ENCODE data around the gene TBCA. TPM values are rescaled to one million over a fixed set of nuclear protein-coding genes. Genes with fewer than 3 reads are reported as not detected.

TBCA gene
- total RNA-seq, 2 experiments from 2014 or later: 156 to 166 TPM

GRCh38 chr5:77778881-77779438 is 2.8 kb upstream of the TBCA start:
- DNase-seq: no peak
- peaks cover 18% of the 10 kb centered on the region for H3K4me1 Mint-ChIP-seq
- ATAC-seq (ENCODE audit: low read depth): no peak
- H3K36me3 Mint-ChIP-seq: peaks cover 8% of the 10 kb centered on the region
- no peaks in the 10 kb centered on the region for H3K27me3 Mint-ChIP-seq
- H3K27ac Mint-ChIP-seq: no peak overlapping the region
- H3K9me3 Mint-ChIP-seq: no peaks in the 10 kb centered on the region
- no peak overlapping the region for H3K4me3 Mint-ChIP-seq
- POLR2A ChIA-PET: no interaction called here

- no peak overlapping the region for H3K27ac Mint-ChIP-seq
Measured at GRCh38 chr5:77778398-77778797, 2.3 kb upstream of the TBCA start.

DNA sequence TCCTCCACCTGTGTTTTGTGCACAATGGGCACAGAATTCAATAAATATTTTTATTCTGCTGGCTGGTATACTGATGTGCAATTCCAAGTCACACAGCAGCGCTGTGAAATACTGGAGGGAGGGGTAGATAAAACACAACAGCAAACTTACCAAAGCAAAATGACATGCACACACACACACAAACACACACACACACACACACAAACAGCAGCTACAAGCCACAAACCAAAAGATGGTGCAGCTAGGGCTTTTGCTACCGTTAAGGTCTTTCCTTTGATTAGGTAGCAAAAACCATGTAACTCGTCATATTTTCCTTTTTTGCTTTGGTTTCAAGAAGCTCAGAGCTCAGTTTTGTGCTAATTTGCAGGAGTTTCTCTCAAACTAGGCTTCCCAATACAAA is 1.8 kb upstream of the TBCA start:
- ATAC-seq (ENCODE audit: low read depth): no peak
- Mint-ChIP-seq H3K4me1 (peaks cover 24% of the 10 kb centered on the region), H3K27ac (no peak overlapping the region), H3K36me3 (peaks cover 8% of the 10 kb centered on the region), H3K27me3 (no peaks in the 10 kb centered on the region), H3K9me3 (no peaks in the 10 kb centered on the region), H3K4me3 (no peak overlapping the region)
- no peak for DNase-seq
- POLR2A ChIA-PET: no interaction called here

More at GRCh38 chr5:77778398-77778797, 2.3 kb upstream of the TBCA start:
- Mint-ChIP-seq H3K36me3 (peaks cover 8% of the 10 kb centered on the region), H3K9me3 (no peaks in the 10 kb centered on the region), H3K4me3 (no peak overlapping the region), H3K4me1 (peaks cover 24% of the 10 kb centered on the region), H3K27me3 (no peaks in the 10 kb centered on the region)
- POLR2A ChIA-PET: no interaction called here
- no peak for ATAC-seq (ENCODE audit: low read depth)
- DNase-seq: no peak

DNA sequence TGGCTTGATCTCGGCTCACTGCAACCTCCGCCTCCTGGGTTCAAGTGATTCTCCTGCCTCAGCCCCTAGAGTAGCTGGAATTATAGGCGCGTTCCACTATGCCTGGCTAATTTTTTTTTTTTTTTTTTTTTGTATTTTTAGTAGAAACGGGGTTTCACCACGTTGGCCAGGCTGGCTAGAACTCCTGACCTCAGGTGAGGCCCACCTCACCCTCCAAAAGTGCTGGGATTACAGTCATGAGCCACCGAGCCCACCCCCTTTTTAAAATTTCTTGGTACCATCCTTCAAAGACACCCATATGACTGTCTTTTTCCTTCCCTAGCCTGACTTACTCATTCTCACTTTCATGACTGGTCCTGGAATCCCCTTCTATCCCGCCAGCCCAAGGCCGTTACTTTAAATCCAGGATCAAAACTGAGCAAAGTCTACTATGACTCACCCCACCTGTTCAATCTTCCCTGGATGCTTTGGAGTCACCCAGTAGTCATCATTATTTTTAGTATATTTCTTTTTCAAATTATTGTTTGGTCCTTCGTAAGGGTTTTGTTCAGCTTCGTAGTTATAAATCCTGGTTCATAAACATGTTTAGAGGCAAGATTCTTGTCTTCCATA is 1.2 kb upstream of the TBCA start:
- no peaks in the 10 kb centered on the region for H3K27me3 Mint-ChIP-seq
- peaks cover 25% of the 10 kb centered on the region for H3K4me1 Mint-ChIP-seq
- peaks cover 9% of the 10 kb centered on the region for H3K36me3 Mint-ChIP-seq
- no peak for DNase-seq
- no peak overlapping the region for H3K4me3 Mint-ChIP-seq
- no peak overlapping the region for H3K27ac Mint-ChIP-seq
- no peak for ATAC-seq (ENCODE audit: low read depth)
- POLR2A ChIA-PET: no interaction called here
- no peaks in the 10 kb centered on the region for H3K9me3 Mint-ChIP-seq

DNA sequence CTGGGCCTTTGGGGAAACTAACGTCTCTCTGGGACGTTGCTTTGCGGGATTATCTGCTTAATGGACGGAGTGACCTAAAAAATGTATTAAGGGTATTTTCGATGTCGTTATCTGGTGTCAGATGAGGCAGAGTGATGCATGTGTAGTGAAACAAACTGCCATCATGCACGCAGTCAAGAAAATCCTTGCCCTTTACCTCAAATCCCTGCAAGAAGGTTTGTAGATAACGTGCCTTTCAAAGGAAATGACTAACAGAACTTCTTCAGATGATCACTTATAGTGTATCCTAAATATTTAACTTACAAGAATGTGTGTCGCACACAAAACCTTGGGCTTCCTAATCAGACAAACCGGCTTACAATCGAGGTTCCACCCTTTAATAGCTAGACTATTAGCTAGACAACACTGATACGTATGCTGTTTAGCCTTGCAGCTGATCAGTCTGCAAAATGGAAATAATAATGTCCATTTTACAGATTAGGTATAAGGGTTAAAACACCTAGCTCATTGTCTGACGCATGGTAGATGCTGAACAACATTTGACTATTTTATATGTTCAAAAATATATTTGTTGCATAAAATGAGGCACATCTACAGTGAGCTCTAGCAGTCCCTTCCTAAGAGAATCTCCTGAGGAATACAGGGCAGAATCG is 541 bp upstream of the TBCA start:
- POLR2A ChIA-PET: interaction anchor here (1.1 kb wide), 1 partner anchor 285 kb away, joined by 3 read pairs; the partner anchor contains the start of gene WDR41
- peaks cover 13% of the 10 kb centered on the region for H3K36me3 Mint-ChIP-seq
- no peaks in the 10 kb centered on the region for H3K9me3 Mint-ChIP-seq
- DNase-seq: no peak
- peak overlapping the region; percentile 97 for H3K4me3 Mint-ChIP-seq
- peaks cover 28% of the 10 kb centered on the region for H3K4me1 Mint-ChIP-seq
- no peak for ATAC-seq (ENCODE audit: low read depth)
- H3K27me3 Mint-ChIP-seq: no peaks in the 10 kb centered on the region
- H3K27ac Mint-ChIP-seq: peak overlapping the region; percentile 93

GRCh38 chr5:77774981-77775789 is 954 bp downstream of the TBCA start:
- H3K4me1 Mint-ChIP-seq: peaks cover 36% of the 10 kb centered on the region
- H3K27ac Mint-ChIP-seq: peak overlapping the region; percentile 93
- no peaks in the 10 kb centered on the region for H3K9me3 Mint-ChIP-seq
- H3K4me3 Mint-ChIP-seq: peak overlapping the region; percentile 97
- POLR2A ChIA-PET: interaction anchor here (0.6 to 1.1 kb wide), 7 partner anchors 13 to 745 kb away, joined by 3 to 6 read pairs (median 3); partner anchors contain the start of genes AGGF1 and WDR41
- peak; percentile 16 for ATAC-seq (ENCODE audit: low read depth)
- H3K36me3 Mint-ChIP-seq: peaks cover 20% of the 10 kb centered on the region
- no peak for DNase-seq
- H3K27me3 Mint-ChIP-seq: no peaks in the 10 kb centered on the region

- H3K4me1 Mint-ChIP-seq: peaks cover 36% of the 10 kb centered on the region
- no peak for DNase-seq
- POLR2A ChIA-PET: no interaction called here
- H3K27ac Mint-ChIP-seq: no peak overlapping the region
- H3K9me3 Mint-ChIP-seq: no peaks in the 10 kb centered on the region
- peaks cover 24% of the 10 kb centered on the region for H3K36me3 Mint-ChIP-seq
- H3K27me3 Mint-ChIP-seq: no peaks in the 10 kb centered on the region
- peak overlapping the region; percentile 6 for H3K4me3 Mint-ChIP-seq
- ATAC-seq (ENCODE audit: low read depth): no peak
Measured at GRCh38 chr5:77773734-77774280, 2.3 kb downstream of the TBCA start.

DNA sequence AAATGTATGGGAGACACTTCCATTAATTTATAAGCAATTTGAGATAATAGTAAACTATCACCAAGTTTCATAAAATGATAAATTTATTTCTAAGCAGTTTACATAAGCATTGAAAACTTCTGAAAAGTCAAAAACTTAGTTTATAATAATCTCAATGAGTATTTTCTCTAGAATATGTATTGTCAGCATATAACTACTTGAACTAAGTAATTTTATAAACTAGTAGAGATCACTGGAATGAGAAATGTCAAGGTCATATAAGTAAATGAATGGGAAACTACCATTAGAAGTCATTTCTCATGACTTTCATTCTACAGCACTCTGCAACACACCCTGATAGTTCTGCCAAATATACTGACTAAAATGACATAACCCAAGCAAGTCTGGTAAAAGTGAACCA is 3.4 kb downstream of the TBCA start:
- no peak overlapping the region for H3K27ac Mint-ChIP-seq
- H3K9me3 Mint-ChIP-seq: no peaks in the 10 kb centered on the region
- no peak for ATAC-seq (ENCODE audit: low read depth)
- H3K36me3 Mint-ChIP-seq: peaks cover 25% of the 10 kb centered on the region
- POLR2A ChIA-PET: no interaction called here
- DNase-seq: no peak
- peaks cover 36% of the 10 kb centered on the region for H3K4me1 Mint-ChIP-seq
- H3K4me3 Mint-ChIP-seq: no peak overlapping the region
- no peaks in the 10 kb centered on the region for H3K27me3 Mint-ChIP-seq

DNA sequence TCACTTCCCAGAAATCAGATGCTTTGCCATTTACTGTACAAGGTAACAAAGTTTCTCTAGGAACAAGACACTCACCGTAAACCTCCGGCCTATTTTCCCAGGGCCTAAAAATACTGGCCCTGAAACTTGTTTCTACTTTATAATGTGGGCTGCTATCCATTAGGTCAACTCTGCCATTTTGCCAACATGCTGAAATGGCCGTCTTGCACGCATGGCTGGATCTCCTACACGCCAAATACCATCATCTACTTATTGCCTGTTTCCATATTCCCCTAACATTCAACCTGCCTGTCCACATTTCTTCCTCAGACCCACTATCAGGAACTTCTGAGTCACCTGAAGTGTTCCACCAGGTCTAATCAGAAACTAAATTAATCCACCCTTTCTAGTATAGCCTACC is 4.7 kb downstream of the TBCA start:
- Mint-ChIP-seq H3K27ac (peak overlapping the region; percentile 2), H3K9me3 (no peaks in the 10 kb centered on the region), H3K36me3 (peaks cover 30% of the 10 kb centered on the region), H3K27me3 (no peaks in the 10 kb centered on the region), H3K4me1 (peaks cover 31% of the 10 kb centered on the region), H3K4me3 (peak overlapping the region; percentile 46)
- no peak for ATAC-seq (ENCODE audit: low read depth)
- no peak for DNase-seq
- POLR2A ChIA-PET: no interaction called here

DNA sequence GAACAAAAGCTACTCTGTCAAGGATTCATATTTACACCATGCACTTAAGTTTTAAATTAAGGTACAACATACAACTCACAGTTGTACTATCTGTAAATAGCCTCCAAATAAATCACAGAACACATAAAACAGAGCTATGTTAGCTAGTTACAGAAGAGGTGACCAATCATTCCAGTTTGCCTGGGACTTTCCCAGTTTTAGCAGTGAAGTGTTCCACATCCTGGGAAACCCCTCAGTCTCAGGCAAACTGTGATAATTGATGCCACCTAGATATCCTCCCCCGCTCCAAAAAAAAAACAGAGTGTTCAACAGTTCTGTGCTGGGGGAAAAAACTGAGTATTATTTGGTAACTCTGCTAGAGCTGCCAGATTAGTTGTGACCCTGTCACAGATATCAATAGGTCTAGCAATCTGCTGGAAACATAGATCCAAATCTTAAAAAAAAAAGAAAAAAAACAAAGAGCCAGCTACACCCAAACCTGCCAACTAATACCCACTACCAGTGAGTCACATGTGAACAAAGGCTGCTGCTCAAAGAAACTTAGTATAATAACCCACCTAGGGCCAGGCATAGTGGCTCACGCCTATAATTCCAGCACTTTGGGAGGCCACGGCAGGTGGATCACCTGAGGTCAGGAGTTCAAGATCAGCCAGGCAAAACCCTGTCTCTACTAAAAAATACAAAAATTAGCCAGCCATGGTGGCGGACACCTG is 5.7 kb downstream of the TBCA start:
- H3K9me3 Mint-ChIP-seq: no peaks in the 10 kb centered on the region
- H3K36me3 Mint-ChIP-seq: peaks cover 35% of the 10 kb centered on the region
- peaks cover 30% of the 10 kb centered on the region for H3K4me1 Mint-ChIP-seq
- no peak for ATAC-seq (ENCODE audit: low read depth)
- DNase-seq: no peak
- no peak overlapping the region for H3K4me3 Mint-ChIP-seq
- no peak overlapping the region for H3K27ac Mint-ChIP-seq
- POLR2A ChIA-PET: no interaction called here
- no peaks in the 10 kb centered on the region for H3K27me3 Mint-ChIP-seq

DNA sequence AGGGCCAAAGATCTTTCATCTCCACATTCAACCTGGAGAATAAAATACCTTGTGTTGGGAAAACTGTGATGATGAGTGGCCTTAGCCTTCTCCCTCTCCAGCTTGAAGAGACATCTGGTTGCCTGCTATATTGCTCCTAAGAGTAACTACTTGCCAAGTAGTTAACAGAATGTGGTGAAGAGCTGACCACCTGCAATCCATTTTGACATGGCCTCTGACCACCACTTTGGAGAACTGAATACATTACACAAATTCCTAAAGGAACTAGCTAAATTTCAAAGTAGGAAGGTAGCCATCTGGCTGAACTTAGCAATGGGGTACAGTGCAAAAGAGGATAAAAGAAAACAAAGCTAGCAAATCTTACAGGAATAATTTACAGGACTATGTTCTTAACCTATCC is 7.2 kb downstream of the TBCA start:
- Mint-ChIP-seq H3K4me3 (no peak overlapping the region), H3K27me3 (no peaks in the 10 kb centered on the region), H3K27ac (no peak overlapping the region), H3K9me3 (no peaks in the 10 kb centered on the region), H3K36me3 (peaks cover 33% of the 10 kb centered on the region), H3K4me1 (peaks cover 18% of the 10 kb centered on the region)
- POLR2A ChIA-PET: no interaction called here
- no peak for DNase-seq
- no peak for ATAC-seq (ENCODE audit: low read depth)

DNA sequence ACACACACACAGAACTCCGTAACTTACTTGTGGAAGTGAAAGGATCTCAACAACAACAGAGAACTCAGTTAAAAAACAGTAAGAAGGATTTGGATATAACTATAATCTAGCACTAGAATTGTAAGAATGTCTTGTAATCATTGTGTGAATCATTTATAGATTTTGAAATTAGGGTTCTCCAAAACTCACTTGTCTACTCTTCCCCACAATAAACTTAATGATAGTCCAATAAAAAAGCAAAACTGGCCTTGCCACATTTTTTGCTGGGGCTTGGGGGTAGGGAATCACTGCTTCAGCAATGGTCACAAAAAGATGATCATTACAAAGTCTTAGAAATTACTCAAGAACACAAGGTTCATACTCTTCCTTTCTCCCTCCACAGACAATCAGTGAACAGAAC is 8.8 kb downstream of the TBCA start:
- Mint-ChIP-seq H3K4me1 (peaks cover 11% of the 10 kb centered on the region), H3K27me3 (no peaks in the 10 kb centered on the region), H3K36me3 (peaks cover 39% of the 10 kb centered on the region), H3K4me3 (no peak overlapping the region), H3K27ac (no peak overlapping the region), H3K9me3 (peaks cover 1% of the 10 kb centered on the region)
- no peak for ATAC-seq (ENCODE audit: low read depth)
- POLR2A ChIA-PET: no interaction called here
- DNase-seq: no peak

GRCh38 chr5:77761606-77762005 is 14.5 kb downstream of the TBCA start:
- peaks cover 4% of the 10 kb centered on the region for H3K4me1 Mint-ChIP-seq
- POLR2A ChIA-PET: interaction anchor here (0.7 kb wide), 1 partner anchor 14 kb away, joined by 6 read pairs; no protein-coding TSS in a partner anchor
- H3K9me3 Mint-ChIP-seq: peaks cover 4% of the 10 kb centered on the region

More at GRCh38 chr5:77761606-77762005, 14.5 kb downstream of the TBCA start:
- Mint-ChIP-seq H3K27ac (no peak overlapping the region), H3K4me3 (no peak overlapping the region), H3K36me3 (peaks cover 48% of the 10 kb centered on the region), H3K27me3 (no peaks in the 10 kb centered on the region)
- DNase-seq (no peak), ATAC-seq (ENCODE audit: low read depth) (no peak)
